NB4 (cell line): ENCODE results near the gene MAPK4.

Source experiments
- DNase-seq: peaks from one replicate; pipeline ENCODE4 v3.0.0; 2010; ENCODE audit warnings: low read depth
- H3K4me3 ChIP-seq: one replicate; pipeline ENCODE4 v1.5.1; 2011; ENCODE audit warnings: mild to moderate bottlenecking, low read depth, low read length, moderate library complexity
- CTCF ChIP-seq: IDR thresholded peaks from one replicate; pipeline ENCODE4 v1.5.1; 2012; ENCODE audit warnings: low read depth, low read length
- MAX ChIP-seq: IDR thresholded peaks from 2 replicates; pipeline ENCODE4 v1.6.1; 2011; ENCODE audit warnings: low read depth, low read length
- MYC ChIP-seq: IDR thresholded peaks from 2 replicates; pipeline ENCODE4 v1.6.1; 2011; ENCODE audit warnings: low read depth, low read length
- POLR2A ChIP-seq: IDR thresholded peaks from 2 replicates; pipeline ENCODE4 v1.6.1; 2011; ENCODE audit warnings: mild to moderate bottlenecking; ENCODE audit not compliant: insufficient read length; ENCODE audit errors: extremely low read depth

The MAPK4 gene

GRCh38 chr18:50663626-50664441 lies 103.9 kb downstream of the MAPK4 start:
- no peak for TF ChIP-seq MAX
- TF ChIP-seq CTCF: no peak
- no peak for TF ChIP-seq MYC
- no peak for TF ChIP-seq POLR2A
- DNase-seq: no peak
- H3K4me3 ChIP-seq: no peak overlapping the region

GRCh38 chr18:50665015-50665414 lies 105.1 kb downstream of the MAPK4 start:
- no peak for DNase-seq
- TF ChIP-seq CTCF: no peak
- no peak for TF ChIP-seq POLR2A
- TF ChIP-seq MAX: no peak
- no peak for TF ChIP-seq MYC
- H3K4me3 ChIP-seq: no peak overlapping the region

- no peak for TF ChIP-seq POLR2A
- TF ChIP-seq CTCF: no peak
- TF ChIP-seq MYC: no peak
- TF ChIP-seq MAX: no peak
- no peak for DNase-seq
- no peak overlapping the region for H3K4me3 ChIP-seq
Measured at GRCh38 chr18:50665519-50665918, 105.6 kb downstream of the MAPK4 start.

- DNase-seq: no peak
- no peak overlapping the region for H3K4me3 ChIP-seq
- no peak for TF ChIP-seq MYC
- TF ChIP-seq POLR2A: no peak
- no peak for TF ChIP-seq CTCF
- no peak for TF ChIP-seq MAX
Measured at GRCh38 chr18:50666536-50666935, 106.6 kb downstream of the MAPK4 start.

- no peak overlapping the region for H3K4me3 ChIP-seq
- TF ChIP-seq MAX: no peak
- TF ChIP-seq MYC: no peak
- TF ChIP-seq POLR2A: no peak
- TF ChIP-seq CTCF: no peak
- DNase-seq: peak; percentile 62
Measured at GRCh38 chr18:50671376-50671775, 111.5 kb downstream of the MAPK4 start.
